Mucosa of descending colon (tissue), 3 donors: ENCODE results near the gene YPEL3. TPM values are rescaled to one million over a fixed set of nuclear protein-coding genes. Genes with fewer than 3 reads are reported as not detected.

Source experiments
- ATAC-seq: fragments of 200-7000 bp; cut with Tn5 transposase; one replicate; pipeline ENCODE4 v1.9.1; 2020; ENCODE audit warnings: mild to moderate bottlenecking, moderate library complexity
- DNase-seq, 3 donors: peaks; one replicate each; pipeline ENCODE4 v3.0.0-alpha.2; 2020
- H3K36me3 ChIP-seq: fragments of 200-600 bp; one replicate; pipeline ENCODE4 v1.8.0; 2021; ENCODE audit warnings: low read depth, mild to moderate bottlenecking
- H3K4me1 ChIP-seq: fragments of 200-600 bp; one replicate; pipeline ENCODE4 v1.8.0; 2021; ENCODE audit warnings: low read depth, mild to moderate bottlenecking
- H3K4me3 ChIP-seq: fragments of 200-600 bp; one replicate; pipeline ENCODE4 v1.8.0; 2021; ENCODE audit warnings: mild to moderate bottlenecking
- H3K9me3 ChIP-seq: fragments of 200-600 bp; one replicate; pipeline ENCODE4 v1.8.0; 2021; ENCODE audit warnings: mild to moderate bottlenecking
- intact Hi-C, 2 donors: fragments of 100-400 bp; cut with DNase I in 1 of 2; cut with micrococcal nuclease in 1 of 2; formaldehyde crosslinking; loops; one replicate each; pipeline versions ENCODE4 v1.11.0 to v1.11.1; 2022; cut with DNase I, micrococcal nuclease
- total RNA-seq, 3 donors: library from RNA; stranded (reverse); fragmentation: NEBNext Ultra II Directional in 2 of 3; extraction: Animal tissue kit (Norgen Biotek cat#: 25700) in 2 of 3; gene quantifications; one replicate each; pipeline versions ENCODE4 v1.2.1 to v1.2.4, GENCODE V29; 2021 to 2023
- TF ChIP-seq, protein P1 (sequence below): fragments of 200-600 bp; IDR thresholded peaks from one replicate; pipeline ENCODE4 v1.8.0; 2022; ENCODE audit warnings: antibody characterized with exemption, mild to moderate bottlenecking
- donor health status: DM: no; HTN: no; CAD: no; lungs with moderate emphysema.
- donor health status: DM: no; HTN: no; CAD: no.
- donor health status: DM: no; HTN: yes; CAD: no.

Gene YPEL3
- total RNA-seq, 3 donors from 2014 or later: 30.5 to 78.4 (median 69.3) TPM

DNA sequence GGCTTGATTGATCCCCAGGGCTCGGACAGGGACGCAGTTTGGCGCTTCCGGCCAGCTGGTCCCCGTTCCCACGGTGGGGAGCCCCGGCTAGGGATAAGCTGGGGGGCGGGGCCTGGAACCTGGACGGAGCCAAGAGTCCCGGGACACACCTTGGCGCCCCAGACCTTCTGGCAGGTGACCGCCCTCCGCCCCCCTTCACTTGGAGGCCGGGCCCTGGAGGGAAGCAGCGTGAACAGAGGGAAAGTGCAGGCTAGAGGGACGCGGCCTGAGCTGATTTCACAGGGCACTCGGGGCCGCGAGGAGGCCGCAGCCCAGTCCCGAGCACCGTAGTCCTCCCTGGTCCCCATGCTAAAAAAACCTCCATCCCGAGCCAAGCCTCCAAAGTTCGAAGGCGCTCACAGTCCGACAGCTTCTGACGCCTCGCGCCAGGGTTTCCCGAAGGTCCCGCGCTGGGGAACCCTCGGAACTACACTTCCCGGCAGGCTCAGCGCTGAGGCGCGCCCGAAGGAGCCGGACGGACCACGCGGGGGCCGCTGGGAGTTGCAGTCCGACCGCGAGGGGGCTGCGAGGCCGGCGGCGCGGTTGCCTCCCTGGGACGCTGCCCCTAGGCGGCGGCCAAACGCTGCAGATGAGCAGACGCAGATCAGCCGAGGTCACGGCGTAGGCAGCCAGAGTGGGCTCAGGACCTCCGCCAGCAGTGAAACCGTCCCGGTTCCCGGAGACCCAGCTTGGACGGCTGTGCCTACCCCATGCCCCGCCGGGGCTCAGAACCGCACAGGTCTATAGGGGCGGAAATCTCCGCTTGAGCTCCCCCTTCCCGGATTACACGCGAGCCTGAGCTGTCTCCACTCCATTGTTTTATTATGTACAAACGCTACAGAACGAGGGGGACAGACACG lies 4.3 kb downstream of the YPEL3 start, which contains the start of gene TBX6:
TSS of gene TBX6 (minus strand) at position 451 of the 899 bp plus-strand sequence. CDS start 731 bp downstream, outside the sequence.
- H3K36me3 ChIP-seq: no peaks in the 10 kb centered on the region
- peak within 1 kb of the TSS; percentile 14 for H3K4me3 ChIP-seq
- H3K4me1 ChIP-seq: peaks cover 28% of the 10 kb centered on the region
- TF ChIP-seq, protein P1, sequence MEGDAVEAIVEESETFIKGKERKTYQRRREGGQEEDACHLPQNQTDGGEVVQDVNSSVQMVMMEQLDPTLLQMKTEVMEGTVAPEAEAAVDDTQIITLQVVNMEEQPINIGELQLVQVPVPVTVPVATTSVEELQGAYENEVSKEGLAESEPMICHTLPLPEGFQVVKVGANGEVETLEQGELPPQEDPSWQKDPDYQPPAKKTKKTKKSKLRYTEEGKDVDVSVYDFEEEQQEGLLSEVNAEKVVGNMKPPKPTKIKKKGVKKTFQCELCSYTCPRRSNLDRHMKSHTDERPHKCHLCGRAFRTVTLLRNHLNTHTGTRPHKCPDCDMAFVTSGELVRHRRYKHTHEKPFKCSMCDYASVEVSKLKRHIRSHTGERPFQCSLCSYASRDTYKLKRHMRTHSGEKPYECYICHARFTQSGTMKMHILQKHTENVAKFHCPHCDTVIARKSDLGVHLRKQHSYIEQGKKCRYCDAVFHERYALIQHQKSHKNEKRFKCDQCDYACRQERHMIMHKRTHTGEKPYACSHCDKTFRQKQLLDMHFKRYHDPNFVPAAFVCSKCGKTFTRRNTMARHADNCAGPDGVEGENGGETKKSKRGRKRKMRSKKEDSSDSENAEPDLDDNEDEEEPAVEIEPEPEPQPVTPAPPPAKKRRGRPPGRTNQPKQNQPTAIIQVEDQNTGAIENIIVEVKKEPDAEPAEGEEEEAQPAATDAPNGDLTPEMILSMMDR: peak; percentile 82
- peak; percentile 94 to 97 (median 96) for DNase-seq
- intact Hi-C loops: no loop called here
- no peaks in the 10 kb centered on the region for H3K9me3 ChIP-seq
- ATAC-seq: peak; percentile 89

DNA sequence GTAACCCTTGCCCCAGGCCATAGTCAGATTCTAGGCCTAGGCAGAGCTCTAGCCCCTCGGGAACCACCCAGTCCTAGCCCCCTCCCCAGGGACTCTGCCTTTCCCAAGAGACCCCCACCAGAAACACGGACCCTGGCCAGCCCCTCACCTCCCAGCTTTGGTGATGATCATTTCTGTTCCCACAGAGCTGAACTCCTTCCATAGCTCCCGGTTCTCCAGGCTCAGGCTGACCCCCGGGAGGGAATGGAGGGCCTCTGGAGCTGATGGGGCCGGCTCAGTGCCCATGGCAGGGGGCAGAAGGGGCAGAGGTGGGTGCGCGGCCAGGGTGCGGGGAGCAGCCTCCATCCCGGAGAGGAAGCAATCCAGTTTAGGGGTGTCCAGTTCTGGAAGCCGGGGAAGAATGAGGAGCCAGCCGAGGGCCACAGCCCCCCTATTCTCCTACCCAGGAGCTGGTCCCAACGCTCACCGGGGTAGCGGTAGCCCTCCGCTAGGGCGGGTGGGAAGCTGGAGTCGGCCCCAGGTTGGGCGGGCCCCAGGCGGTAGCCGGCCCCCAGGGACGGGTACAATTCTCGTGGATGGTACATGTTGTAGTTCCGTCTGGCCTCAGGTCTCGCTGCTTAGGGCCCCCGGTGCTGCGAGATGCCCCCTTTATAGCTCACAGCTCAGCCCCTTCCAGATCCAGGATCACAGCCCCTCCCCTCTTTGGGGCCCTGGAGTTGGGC lies 5.2 kb downstream of the YPEL3 start:
- intact Hi-C loops: no loop called here
- H3K9me3 ChIP-seq: no peaks in the 10 kb centered on the region
- peaks cover 28% of the 10 kb centered on the region for H3K4me1 ChIP-seq
- TF ChIP-seq, protein P1: no peak
- DNase-seq (peak in 2 of 3 donors; percentile 51 to 61), ATAC-seq (no peak)
- H3K4me3 ChIP-seq: no peak overlapping the region
- H3K36me3 ChIP-seq: no peaks in the 10 kb centered on the region

DNA sequence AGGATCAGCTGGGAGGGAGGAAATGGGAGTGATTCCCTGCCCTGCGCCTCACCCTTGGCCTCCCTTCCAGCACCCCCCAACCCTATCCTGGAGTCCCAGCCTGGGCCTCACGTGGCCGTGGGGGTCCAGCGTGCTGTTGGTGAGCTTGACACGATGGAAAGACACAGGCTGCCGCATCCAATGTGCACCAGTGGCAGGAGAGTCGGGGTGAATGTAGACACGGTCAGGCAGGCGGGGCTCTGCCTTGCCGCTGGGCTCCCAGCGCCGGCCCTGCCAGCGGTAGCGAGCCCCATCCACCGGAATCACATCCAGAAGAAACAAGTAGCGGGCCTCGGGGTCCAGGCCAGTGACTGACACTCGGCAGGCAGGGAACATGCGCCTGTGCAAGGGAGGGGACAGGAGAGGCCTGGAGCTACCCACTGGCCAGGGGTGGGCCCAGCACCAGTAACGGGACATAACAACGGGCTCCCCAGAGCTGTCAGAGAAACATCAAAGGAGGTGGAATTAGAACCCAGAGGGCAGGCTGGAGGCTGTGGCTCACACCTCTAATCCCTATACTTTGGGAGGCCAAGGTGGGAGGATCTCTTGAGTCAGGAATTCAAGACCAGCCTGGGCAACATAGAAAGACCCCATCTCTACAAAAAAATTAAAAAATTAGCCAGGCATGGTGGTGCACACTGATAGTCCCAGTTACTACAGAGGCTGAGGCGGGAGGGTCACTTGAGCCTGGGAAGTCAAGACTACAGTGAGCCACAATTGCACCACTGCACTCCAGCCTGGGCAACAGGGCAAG lies 7.0 kb downstream of the YPEL3 start:
- H3K9me3 ChIP-seq: no peaks in the 10 kb centered on the region
- intact Hi-C loops: no loop called here
- TF ChIP-seq, protein P1: no peak
- no peak overlapping the region for H3K4me3 ChIP-seq
- DNase-seq: peak in 2 of 3 donors; percentile 21 to 53
- H3K36me3 ChIP-seq: no peaks in the 10 kb centered on the region
- H3K4me1 ChIP-seq: peaks cover 15% of the 10 kb centered on the region
- no peak for ATAC-seq

DNA sequence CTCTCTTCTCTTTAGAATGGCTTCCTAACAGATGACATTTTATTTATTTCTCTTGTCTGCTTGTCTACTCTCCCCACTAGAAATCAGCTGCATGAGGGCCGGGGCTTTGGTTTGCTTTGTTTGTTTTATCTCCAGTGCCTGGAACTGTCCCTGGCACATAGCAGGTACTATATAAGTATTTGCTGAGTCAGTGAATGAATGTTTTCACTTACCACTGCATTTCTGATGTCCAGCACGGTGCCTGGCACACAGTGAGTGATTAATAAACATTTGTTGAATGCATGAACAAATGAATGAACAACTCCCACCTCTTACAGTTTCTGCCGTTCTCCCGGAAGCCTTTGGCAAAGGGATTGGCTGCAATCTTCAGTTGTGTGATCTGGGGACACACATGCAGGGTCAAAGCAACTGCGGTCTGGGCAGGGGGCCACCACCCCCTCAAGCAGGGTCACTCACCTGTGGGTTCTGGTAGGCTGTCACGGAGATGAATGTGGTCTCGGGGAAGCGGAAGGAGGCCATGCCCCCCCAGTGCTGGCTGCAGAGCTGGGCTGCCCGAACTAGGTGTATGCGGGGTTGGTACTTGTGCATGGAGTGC lies 7.7 kb downstream of the YPEL3 start:
- Histone ChIP-seq H3K36me3 (no peaks in the 10 kb centered on the region), H3K4me1 (peaks cover 15% of the 10 kb centered on the region), H3K9me3 (no peaks in the 10 kb centered on the region), H3K4me3 (no peak overlapping the region)
- ATAC-seq: no peak
- no peak for DNase-seq
- TF ChIP-seq, protein P1: no peak
- intact Hi-C loops: no loop called here
